Endodermal cell (in vitro differentiated cells): ENCODE data around the gene C6orf163. TPM values are rescaled to one million over a fixed set of nuclear protein-coding genes. Genes with fewer than 3 reads are reported as not detected.

Source experiments
- DNase-seq: peaks from one replicate; pipeline ENCODE4 v3.0.0-alpha.2; 2017
- H3K27ac ChIP-seq: 2 replicates; pipeline ENCODE4 v1.5.1; 2013; ENCODE audit warnings: mild to moderate bottlenecking, low read depth, low read length, moderate library complexity
- H3K27me3 ChIP-seq: 2 replicates; pipeline ENCODE4 v1.6.1; 2013; ENCODE audit warnings: mild to moderate bottlenecking, low read length, moderate library complexity; ENCODE audit not compliant: insufficient read depth, control insufficient read depth, poor library complexity, severe bottlenecking
- H3K36me3 ChIP-seq: 2 replicates; pipeline ENCODE4 v1.7.0; 2013; ENCODE audit warnings: mild to moderate bottlenecking, low read length, moderate library complexity; ENCODE audit not compliant: control insufficient read depth, insufficient read depth
- H3K4me1 ChIP-seq: one replicate; pipeline ENCODE4 v1.7.0; 2013; ENCODE audit warnings: low read length; ENCODE audit not compliant: control insufficient read depth, insufficient read depth
- H3K4me3 ChIP-seq: 2 replicates; pipeline ENCODE4 v1.5.1; 2013; ENCODE audit warnings: mild to moderate bottlenecking, low read length, moderate library complexity
- H3K9ac ChIP-seq: 2 replicates; pipeline ENCODE4 v1.6.1; 2013; ENCODE audit warnings: mild to moderate bottlenecking, low read length, moderate library complexity; ENCODE audit not compliant: poor library complexity, severe bottlenecking; ENCODE audit errors: extremely low read depth
- H3K9me3 ChIP-seq: 2 replicates; pipeline ENCODE4 v1.6.1; 2013; ENCODE audit warnings: mild to moderate bottlenecking, low read length, moderate library complexity; ENCODE audit not compliant: control insufficient read depth
- H3K27ac Mint-ChIP-seq: 2 replicates; pipeline ENCODE4 v1.8.0; 2020; ENCODE audit warnings: mixed read lengths
- H3K27me3 Mint-ChIP-seq: 2 replicates; pipeline ENCODE4 v1.8.0; 2021; ENCODE audit warnings: mild to moderate bottlenecking, mixed read lengths; ENCODE audit not compliant: insufficient read depth
- H3K36me3 Mint-ChIP-seq: 2 replicates; pipeline ENCODE4 v1.8.0; 2020; ENCODE audit warnings: low read depth, mixed read lengths
- H3K4me1 Mint-ChIP-seq: 2 replicates; pipeline ENCODE4 v1.8.0; 2020; ENCODE audit warnings: mixed read lengths
- H3K4me3 Mint-ChIP-seq: 2 replicates; pipeline ENCODE4 v1.8.0; 2020; ENCODE audit warnings: mild to moderate bottlenecking, moderate library complexity, mixed read lengths
- H3K9me3 Mint-ChIP-seq: 2 replicates; pipeline ENCODE4 v1.8.0; 2020; ENCODE audit warnings: mild to moderate bottlenecking, mixed read lengths
- WGBS, 2 experiments: methylation state at CpG; one replicate each; pipeline versions ENCODE4 v1.1.5 to v1.1.7; 2013; ENCODE audit warnings: missing lambda C conversion rate in 2 of 2, mixed read lengths in 1 of 2; ENCODE audit not compliant: insufficient coverage in 1 of 2, insufficient read length in 1 of 2; 5-methylcytosine and 5-hydroxymethylcytosine counted together
- total RNA-seq, 2 donors: library from RNA; stranded (reverse); fragmentation: NEBNext Ultra II Directional in 1 of 2; extraction: Animal tissue kit (Norgen Biotek cat#: 25700) in 1 of 2; gene quantifications; 2 replicates in 1 of 2; 3 replicates in 1 of 2; pipeline ENCODE4 v1.2.1, GENCODE V29; 2021
- TF ChIP-seq, protein P1 (sequence below): fragments of 200-600 bp; sonication (generic); conservative IDR thresholded peaks from 2 replicates; pipeline ENCODE4 v1.5.0; 2021; ENCODE audit warnings: antibody characterized with exemption, mild to moderate bottlenecking

C6orf163 gene
- total RNA-seq, 2 donors from 2014 or later = 4.5 to 5.2 TPM

DNA sequence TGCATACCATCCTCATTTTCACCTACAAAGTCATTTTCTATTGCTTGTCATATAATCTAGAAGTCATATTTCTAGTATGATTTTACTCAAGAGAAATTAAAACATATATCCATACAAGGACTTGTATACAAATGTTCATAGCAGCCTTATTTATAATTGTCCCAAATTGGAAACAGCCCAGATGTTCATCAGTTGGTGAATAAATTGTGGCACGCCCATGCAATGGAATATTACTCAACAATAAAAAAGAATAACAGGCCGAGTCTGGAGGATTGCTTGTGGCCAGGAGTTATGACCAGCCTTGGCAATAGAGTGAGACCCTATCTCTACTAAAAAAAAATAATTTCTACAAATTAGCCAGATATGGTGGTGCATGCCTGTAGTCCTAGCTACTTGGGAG, 28.8 kb downstream of the C6orf163 start:
- peaks cover 22% of the 10 kb centered on the region for H3K9me3 ChIP-seq
- no peaks in the 10 kb centered on the region for H3K4me1 ChIP-seq
- Mint-ChIP-seq H3K27me3 (no peaks in the 10 kb centered on the region), H3K36me3 (peaks cover 4% of the 10 kb centered on the region), H3K4me1 (no peaks in the 10 kb centered on the region), H3K27ac (no peak overlapping the region), H3K9me3 (peaks cover 24% of the 10 kb centered on the region), H3K4me3 (no peak overlapping the region)
- H3K36me3 ChIP-seq = no peaks in the 10 kb centered on the region
- WGBS, 2 experiments = 87 to 96% methylated on average over 2 of the region's 2 CpGs
- TF ChIP-seq, protein P1, sequence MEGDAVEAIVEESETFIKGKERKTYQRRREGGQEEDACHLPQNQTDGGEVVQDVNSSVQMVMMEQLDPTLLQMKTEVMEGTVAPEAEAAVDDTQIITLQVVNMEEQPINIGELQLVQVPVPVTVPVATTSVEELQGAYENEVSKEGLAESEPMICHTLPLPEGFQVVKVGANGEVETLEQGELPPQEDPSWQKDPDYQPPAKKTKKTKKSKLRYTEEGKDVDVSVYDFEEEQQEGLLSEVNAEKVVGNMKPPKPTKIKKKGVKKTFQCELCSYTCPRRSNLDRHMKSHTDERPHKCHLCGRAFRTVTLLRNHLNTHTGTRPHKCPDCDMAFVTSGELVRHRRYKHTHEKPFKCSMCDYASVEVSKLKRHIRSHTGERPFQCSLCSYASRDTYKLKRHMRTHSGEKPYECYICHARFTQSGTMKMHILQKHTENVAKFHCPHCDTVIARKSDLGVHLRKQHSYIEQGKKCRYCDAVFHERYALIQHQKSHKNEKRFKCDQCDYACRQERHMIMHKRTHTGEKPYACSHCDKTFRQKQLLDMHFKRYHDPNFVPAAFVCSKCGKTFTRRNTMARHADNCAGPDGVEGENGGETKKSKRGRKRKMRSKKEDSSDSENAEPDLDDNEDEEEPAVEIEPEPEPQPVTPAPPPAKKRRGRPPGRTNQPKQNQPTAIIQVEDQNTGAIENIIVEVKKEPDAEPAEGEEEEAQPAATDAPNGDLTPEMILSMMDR = no peak
- no peak overlapping the region for H3K27ac ChIP-seq
- H3K27me3 ChIP-seq = no peaks in the 10 kb centered on the region
- no peak overlapping the region for H3K4me3 ChIP-seq
- no peak for DNase-seq
- H3K9ac ChIP-seq = no peak overlapping the region

- peaks cover 6% of the 10 kb centered on the region for H3K9me3 Mint-ChIP-seq
- Histone ChIP-seq H3K27me3 (no peaks in the 10 kb centered on the region), H3K27ac (no peak overlapping the region), H3K4me3 (no peak overlapping the region), H3K9ac (no peak overlapping the region), H3K9me3 (peaks cover 5% of the 10 kb centered on the region), H3K4me1 (no peaks in the 10 kb centered on the region), H3K36me3 (no peaks in the 10 kb centered on the region)
- H3K4me1 Mint-ChIP-seq = no peaks in the 10 kb centered on the region
- DNase-seq = no peak
- no peaks in the 10 kb centered on the region for H3K36me3 Mint-ChIP-seq
- WGBS, 2 experiments = 98 to 100% methylated on average over 2 of the region's 2 CpGs
- H3K4me3 Mint-ChIP-seq = no peak overlapping the region
- no peaks in the 10 kb centered on the region for H3K27me3 Mint-ChIP-seq
- no peak overlapping the region for H3K27ac Mint-ChIP-seq
- TF ChIP-seq, protein P1 = no peak
Observed at GRCh38 chr6:87375315-87375714, 30.7 kb downstream of the C6orf163 start.

GRCh38 chr6:87376643-87377042, 32.0 kb downstream of the C6orf163 start:
- Histone ChIP-seq H3K4me1 (no peaks in the 10 kb centered on the region), H3K4me3 (no peak overlapping the region), H3K27me3 (no peaks in the 10 kb centered on the region), H3K36me3 (no peaks in the 10 kb centered on the region), H3K9ac (no peak overlapping the region), H3K27ac (no peak overlapping the region), H3K9me3 (peaks cover 5% of the 10 kb centered on the region)
- TF ChIP-seq, protein P1 = no peak
- WGBS, 2 experiments = 96 to 100% methylated on average over 1 to 2 of the region's 2 CpGs
- Mint-ChIP-seq H3K27ac (no peak overlapping the region), H3K36me3 (no peaks in the 10 kb centered on the region), H3K4me1 (no peaks in the 10 kb centered on the region), H3K4me3 (no peak overlapping the region), H3K9me3 (peaks cover 6% of the 10 kb centered on the region), H3K27me3 (no peaks in the 10 kb centered on the region)
- DNase-seq = no peak
